PC-9 (cell line): ENCODE results near the gene LEKR1. TPM values are rescaled to one million over a fixed set of nuclear protein-coding genes. Genes with fewer than 3 reads are reported as not detected.

Experiments used
- BruUV-seq: library from RNA; stranded (reverse); fragments of 400-500 nt; replicated peaks from 2 replicates; lab custom pipeline; 2021; lab: Mats Ljungman, UMichigan
- CTCF ChIA-PET: fragments of 300-600 bp; sonication (Branson Sonifier 250); formaldehyde crosslinking; loops from one replicate; lab custom pipeline; 2022; ENCODE audit warnings: antibody characterized with exemption; lab: Charles Lee
- POLR2A ChIA-PET: fragments of 300-600 bp; sonication (Branson Sonifier 250); formaldehyde crosslinking; loops from one replicate; lab custom pipeline; 2022; ENCODE audit warnings: antibody characterized with exemption; ENCODE audit not compliant: unreplicated experiment; lab: Charles Lee
- DNase-seq, 2 experiments: peaks; one replicate each; pipeline versions ENCODE4 v3.0.0 to v3.0.0-alpha.2; 2015 to 2022; ENCODE audit warnings: mixed read lengths in 1 of 2
- H2AFZ ChIP-seq: fragments of 200-600 bp; sonication (generic); 2 replicates; pipeline ENCODE4 v1.8.1; 2017; ENCODE audit warnings: antibody characterized with exemption
- H3F3A ChIP-seq: fragments of 200-600 bp; sonication (generic); 2 replicates; pipeline ENCODE4 v1.8.1; 2017; ENCODE audit warnings: antibody characterized with exemption, mild to moderate bottlenecking, low read depth; ENCODE audit not compliant: insufficient read depth
- H3K27ac ChIP-seq: fragments of 200-600 bp; sonication (generic); 2 replicates; pipeline ENCODE4 v1.6.1; 2016; ENCODE audit warnings: mixed run types
- H3K27me3 ChIP-seq: fragments of 200-600 bp; sonication (generic); 2 replicates; pipeline ENCODE4 v1.6.1; 2016; ENCODE audit warnings: low read depth, mixed run types; ENCODE audit not compliant: insufficient read depth
- H3K36me3 ChIP-seq: fragments of 200-600 bp; sonication (generic); 2 replicates; pipeline ENCODE4 v1.6.1; 2016; ENCODE audit warnings: low read depth, mixed run types
- H3K4me1 ChIP-seq: fragments of 200-600 bp; sonication (generic); replicated peaks from 2 replicates; pipeline ENCODE4 v1.6.1; 2016; ENCODE audit warnings: mixed run types; ENCODE audit not compliant: insufficient read depth
- H3K4me2 ChIP-seq: fragments of 200-600 bp; sonication (generic); 2 replicates; pipeline ENCODE4 v1.6.1; 2017; ENCODE audit warnings: mixed run types
- H3K4me3 ChIP-seq: fragments of 200-600 bp; sonication (generic); 2 replicates; pipeline ENCODE4 v1.6.1; 2016; ENCODE audit warnings: mixed run types
- H3K79me2 ChIP-seq: fragments of 200-600 bp; sonication (generic); 2 replicates; pipeline ENCODE4 v1.6.1; 2017; ENCODE audit warnings: low read depth, mixed run types
- H3K9me2 ChIP-seq: fragments of 200-600 bp; sonication (generic); 2 replicates; pipeline ENCODE4 v1.8.1; 2017; ENCODE audit warnings: mild to moderate bottlenecking; ENCODE audit not compliant: insufficient read depth
- H3K9me3 ChIP-seq: fragments of 200-600 bp; sonication (generic); 2 replicates; pipeline ENCODE4 v1.8.1; 2016; ENCODE audit warnings: low read depth; ENCODE audit not compliant: insufficient read depth
- H4K20me1 ChIP-seq: fragments of 200-600 bp; sonication (generic); 2 replicates; pipeline ENCODE4 v1.8.1; 2017; ENCODE audit not compliant: insufficient read depth
- CTCF ChIP-seq: fragments of 200-600 bp; sonication (generic); conservative IDR thresholded peaks from 2 replicates; pipeline ENCODE4 v1.6.1; 2017; ENCODE audit warnings: mixed run types, antibody characterized with exemption, mild to moderate bottlenecking, moderate library complexity
- EZH2 ChIP-seq: fragments of 200-600 bp; sonication (generic); IDR thresholded peaks from 2 replicates; pipeline ENCODE4 v1.8.0; 2017; ENCODE audit warnings: antibody characterized with exemption, low read depth
- intact Hi-C: fragments of 100-400 bp; cut with micrococcal nuclease; formaldehyde crosslinking; loops from one replicate; pipeline ENCODE4 v1.10.0; 2022; ENCODE audit not compliant: unreplicated experiment
- total RNA-seq: library from RNA; stranded (reverse); gene quantifications from 2 replicates; pipeline ENCODE4 v1.2.3, GENCODE V29; 2021

LEKR1 gene
- total RNA-seq, 1 experiment from 2014 or later, result 3.9 TPM

GRCh38 chr3:157043771-157044170, 217.6 kb downstream of the LEKR1 start:
- no peaks in the 10 kb centered on the region for H3K79me2 ChIP-seq
- no TSS peak for BruUV-seq
- H3F3A ChIP-seq, result no peaks in the 10 kb centered on the region
- no peak overlapping the region for H3K4me3 ChIP-seq
- no peaks in the 10 kb centered on the region for H4K20me1 ChIP-seq
- TF ChIP-seq EZH2, result no peak
- TF ChIP-seq CTCF, result no peak
- no peaks in the 10 kb centered on the region for H3K27me3 ChIP-seq
- intact Hi-C loops, result no loop called here
- H3K4me2 ChIP-seq, result no peak overlapping the region
- no peaks in the 10 kb centered on the region for H3K36me3 ChIP-seq
- DNase-seq, result no peak
- H3K4me1 ChIP-seq, result no peaks in the 10 kb centered on the region
- ChIA-PET CTCF (no interaction called here), POLR2A (no interaction called here)
- no peak overlapping the region for H3K27ac ChIP-seq
- no peaks in the 10 kb centered on the region for H3K9me3 ChIP-seq
- no peaks in the 10 kb centered on the region for H3K9me2 ChIP-seq
- H2AFZ ChIP-seq, result no peak overlapping the region

GRCh38 chr3:157045238-157045850, 219.2 kb downstream of the LEKR1 start:
- peak overlapping the region; percentile 55; the same call in 1 of the 2 replicates for H2AFZ ChIP-seq
- BruUV-seq, result no TSS peak
- POLR2A ChIA-PET, result no interaction called here

GRCh38 chr3:157046520-157046919, 220.4 kb downstream of the LEKR1 start:
- Histone ChIP-seq H4K20me1 (no peaks in the 10 kb centered on the region), H3K4me3 (no peak overlapping the region), H3K4me2 (no peak overlapping the region), H3K27ac (no peak overlapping the region), H3K9me2 (no peaks in the 10 kb centered on the region), H3K27me3 (no peaks in the 10 kb centered on the region), H3K4me1 (no peaks in the 10 kb centered on the region), H2AFZ (no peak overlapping the region), H3K36me3 (no peaks in the 10 kb centered on the region), H3F3A (no peaks in the 10 kb centered on the region), H3K9me3 (no peaks in the 10 kb centered on the region), H3K79me2 (no peaks in the 10 kb centered on the region)
- ChIA-PET CTCF (no interaction called here), POLR2A (no interaction called here)
- TF ChIP-seq CTCF (no peak), EZH2 (no peak)
- intact Hi-C loops, result no loop called here
- DNase-seq, result no peak
- no TSS peak for BruUV-seq

More at GRCh38 chr3:157045238-157045850, 219.2 kb downstream of the LEKR1 start:
- H3K4me1 ChIP-seq, result no peaks in the 10 kb centered on the region
- CTCF ChIA-PET, result no interaction called here
- H3K36me3 ChIP-seq, result no peaks in the 10 kb centered on the region
- H3K4me3 ChIP-seq, result no peak overlapping the region
- no peaks in the 10 kb centered on the region for H3K79me2 ChIP-seq
- H3K27me3 ChIP-seq, result no peaks in the 10 kb centered on the region
- H4K20me1 ChIP-seq, result no peaks in the 10 kb centered on the region
- no peaks in the 10 kb centered on the region for H3K9me2 ChIP-seq
- TF ChIP-seq CTCF (no peak), EZH2 (no peak)
- H3K27ac ChIP-seq, result no peak overlapping the region
- no peaks in the 10 kb centered on the region for H3K9me3 ChIP-seq
- H3F3A ChIP-seq, result no peaks in the 10 kb centered on the region
- intact Hi-C loops, result no loop called here
- no peak overlapping the region for H3K4me2 ChIP-seq
- DNase-seq, result no peak
